ENCODE results near the gene WDR44.

GRCh38 chrX:118495958-118496762, 150.3 kb downstream of the WDR44 start:
- TF ChIP-seq EZH2 (IDR thresholded peaks at IDR 0.05; ENCODE audit: insufficient read depth, poor library complexity, severe bottlenecking) (no peak), EZH2phosphoT487 (IDR thresholded peaks at IDR 0.05; ENCODE audit: insufficient read depth, low read depth) (no peak)

Measured in GM23248 (cell line).